GM19455 (cell line): ENCODE measurements around the gene SMAP2.
A peak's percentile ranks its signal among the peaks of the same experiment; 100 is the strongest.
"Not testable (repeated sequence)": the region's sequence is repeated elsewhere in the genome, so short reads cannot be mapped to it uniquely, and the experiment has no call there.

ENCODE experiments used
- ATAC-seq: cut with Tn5 transposase; IDR thresholded peaks from one replicate; pipeline ENCODE4 v1.9.1; 2021; ENCODE audit not compliant: unreplicated experiment

SMAP2 gene

DNA sequence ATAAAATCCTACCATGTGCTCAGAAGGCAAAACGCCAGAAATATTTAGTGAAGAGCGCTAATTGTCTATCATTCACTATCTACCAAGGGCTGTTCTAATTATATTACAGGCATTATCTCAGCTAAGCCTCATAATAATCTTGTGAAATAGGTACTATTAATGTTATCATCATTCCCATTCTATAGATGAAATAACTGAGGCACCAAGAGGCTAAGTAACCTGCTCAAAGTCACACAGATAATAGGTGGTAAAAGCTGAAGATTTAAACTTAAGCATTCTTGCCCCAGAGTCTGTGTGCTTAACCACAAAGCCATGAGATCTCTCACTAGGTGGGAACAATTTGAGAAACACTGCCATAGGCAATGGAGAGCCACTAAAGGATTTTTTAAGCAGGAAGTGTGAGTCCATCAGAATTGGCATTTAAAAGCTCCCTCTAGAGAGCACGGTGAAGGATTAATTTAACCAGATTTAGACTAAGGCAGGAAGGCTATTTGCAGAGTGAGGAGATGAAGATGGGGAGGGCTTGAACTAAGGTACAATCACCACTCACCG, 1.7 kb upstream of the SMAP2 start:
- no peak for ATAC-seq

- no peak for ATAC-seq
These were observed 737 bp upstream of the SMAP2 start for GRCh38 chr1:40372658-40373322.

GRCh38 chr1:40377512-40377911, 4.0 kb downstream of the SMAP2 start:
- no peak for ATAC-seq

DNA sequence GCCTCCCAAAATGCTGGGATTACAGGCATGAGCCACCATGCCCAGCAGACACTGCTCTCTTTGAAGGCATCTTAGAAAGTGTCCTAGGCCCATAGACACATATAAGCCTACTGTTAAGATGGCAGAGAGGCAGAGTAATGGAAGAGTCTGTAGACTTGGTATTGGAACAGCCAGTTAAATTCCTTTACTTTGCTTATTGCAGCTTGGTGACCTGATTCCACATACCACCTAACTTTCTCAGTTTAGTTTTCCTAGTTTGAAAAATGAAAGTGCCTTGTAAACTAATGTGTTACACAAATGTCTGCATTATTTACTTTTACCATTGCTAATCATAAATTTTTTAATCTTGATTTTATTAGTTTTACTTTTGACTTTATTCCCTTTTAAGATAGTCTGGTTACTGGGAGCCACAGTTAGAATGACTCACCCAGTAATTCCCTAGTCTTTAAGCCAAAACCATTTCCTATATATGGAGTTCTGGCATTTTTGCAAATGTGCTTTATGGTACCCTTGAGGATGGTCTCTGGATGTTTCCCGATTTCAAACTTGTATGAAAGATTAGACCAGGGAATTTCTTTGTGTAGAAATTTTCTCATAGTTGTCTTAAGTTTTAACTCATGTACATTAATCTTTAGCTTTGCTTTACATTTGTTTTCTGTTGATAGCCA, 6.4 kb downstream of the SMAP2 start:
- ATAC-seq: no peak

DNA sequence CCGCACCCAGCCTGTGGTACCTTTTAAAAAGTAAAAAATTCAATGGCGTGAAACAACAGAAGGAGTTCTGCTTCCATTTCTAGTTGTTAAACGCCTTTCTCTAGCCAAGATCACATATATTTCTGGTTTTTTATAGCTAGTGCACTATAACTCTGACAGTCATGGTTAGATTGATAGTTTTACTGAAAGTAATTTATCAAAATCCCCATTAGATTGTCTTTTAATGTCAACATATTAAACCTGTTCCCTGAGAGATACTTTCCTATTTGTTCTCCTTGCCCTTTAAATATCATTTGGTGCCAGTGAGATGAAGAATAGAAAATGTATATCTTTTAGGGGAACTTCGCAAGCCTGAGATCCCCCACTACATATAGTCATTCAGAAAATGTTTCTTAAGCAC, 7.3 kb downstream of the SMAP2 start:
- ATAC-seq: no peak

GRCh38 chr1:40381268-40382107, 8.0 kb downstream of the SMAP2 start:
- ATAC-seq: no peak

- no peak for ATAC-seq
These were observed 8.6 kb downstream of the SMAP2 start for GRCh38 chr1:40382108-40382460.

DNA sequence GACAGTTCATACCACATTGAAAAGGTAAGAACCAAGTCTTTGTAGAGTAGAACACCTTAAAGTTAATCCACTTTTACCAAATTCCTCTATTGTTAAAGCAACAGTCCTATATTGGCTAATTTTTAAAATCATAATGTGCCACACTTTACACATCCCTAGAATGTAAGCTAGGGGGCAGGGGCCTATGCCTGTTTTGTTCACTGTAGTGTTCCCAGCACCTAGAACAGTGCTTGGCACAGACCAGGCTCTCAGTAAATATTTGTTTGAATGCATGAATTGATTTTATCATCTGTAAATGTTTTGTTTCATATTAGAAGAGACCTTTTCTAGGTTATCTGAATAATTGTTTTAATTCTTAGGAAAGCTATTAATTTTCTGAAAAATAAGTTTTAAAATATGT, 9.1 kb downstream of the SMAP2 start:
- ATAC-seq: no peak

- ATAC-seq: no peak
These were observed 9.6 kb downstream of the SMAP2 start for GRCh38 chr1:40383095-40383487.

- no peak for ATAC-seq
These were observed 10.2 kb downstream of the SMAP2 start for GRCh38 chr1:40383488-40384412.

DNA sequence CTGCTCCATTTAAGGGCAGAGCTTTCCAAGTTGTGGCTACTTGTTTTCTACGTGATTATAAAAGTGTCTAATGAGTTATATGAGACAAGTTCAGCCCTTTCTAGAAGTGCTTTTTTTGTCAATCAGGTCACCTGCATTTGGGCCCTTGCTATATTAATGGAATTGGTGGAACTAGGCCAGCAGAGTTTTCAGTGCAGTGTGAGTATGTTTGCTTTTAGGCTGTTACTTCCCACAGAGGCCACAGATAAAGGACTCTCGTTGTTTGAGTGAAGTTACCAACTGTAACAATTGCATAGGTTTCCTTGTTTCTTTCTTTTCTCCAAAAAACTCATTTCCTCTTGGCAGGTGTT, 10.9 kb downstream of the SMAP2 start:
- ATAC-seq: no peak

DNA sequence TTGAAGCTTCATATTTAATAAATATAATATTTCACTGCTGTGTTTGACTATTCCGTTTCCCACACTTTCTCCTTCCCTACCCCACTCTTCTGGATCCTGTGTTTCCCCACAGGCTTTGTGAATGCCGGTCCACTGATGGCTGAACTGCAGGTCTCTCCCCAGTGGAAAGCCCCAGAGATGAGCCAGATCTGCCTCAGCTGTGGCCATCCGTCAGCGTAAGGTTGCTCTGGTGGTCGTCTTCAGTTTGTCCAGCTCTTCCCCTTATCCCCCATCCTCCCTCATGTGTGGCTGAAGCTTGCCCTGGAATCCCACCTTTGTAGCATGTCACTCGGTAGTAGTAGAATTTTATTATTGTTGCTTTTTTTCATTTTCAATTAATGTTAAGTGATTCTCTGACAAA, 11.4 kb downstream of the SMAP2 start:
- ATAC-seq: no peak

- ATAC-seq: peak; percentile 60
These were observed 12.2 kb downstream of the SMAP2 start for GRCh38 chr1:40385437-40386358.

DNA sequence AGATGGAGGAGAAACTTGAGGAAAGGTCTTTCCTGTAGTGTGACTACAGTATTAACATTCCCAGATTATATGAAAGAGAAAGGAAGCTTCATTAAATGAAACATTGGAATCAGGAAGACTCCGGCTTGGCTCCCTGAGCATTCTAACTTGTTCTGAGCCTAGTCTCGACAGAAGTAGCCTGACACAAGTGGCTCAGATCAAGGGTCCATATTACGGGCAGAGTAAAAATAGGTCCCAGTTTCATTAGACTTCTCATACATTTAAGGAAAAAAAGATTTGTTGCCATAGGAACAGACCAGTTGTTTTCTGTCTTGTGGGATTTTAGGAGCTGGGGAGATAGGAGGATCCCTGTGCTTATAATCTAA, 12.8 kb downstream of the SMAP2 start:
- no peak for ATAC-seq

DNA sequence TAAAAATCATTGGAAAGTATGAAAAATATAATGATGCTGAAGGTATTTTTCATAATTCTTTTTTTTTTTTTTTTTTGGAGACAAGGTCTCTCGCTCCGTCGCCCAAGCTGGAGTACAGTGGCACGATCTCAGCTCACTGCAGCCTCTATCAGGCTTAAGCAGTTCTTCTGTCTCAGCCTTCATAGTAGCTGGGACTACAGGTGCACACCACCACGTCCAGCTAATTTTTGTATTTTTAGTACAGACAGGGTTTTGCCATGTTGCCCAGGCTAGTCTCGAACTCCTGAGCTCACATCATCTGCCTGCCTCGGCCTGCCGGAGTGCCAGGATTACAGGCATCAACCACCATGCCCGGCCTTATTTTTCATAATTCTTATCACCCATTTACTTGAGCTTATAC, 13.3 kb downstream of the SMAP2 start:
- ATAC-seq: no peak

GRCh38 chr1:40387381-40388306, 14.1 kb downstream of the SMAP2 start:
- ATAC-seq: not testable (repeated sequence)

DNA sequence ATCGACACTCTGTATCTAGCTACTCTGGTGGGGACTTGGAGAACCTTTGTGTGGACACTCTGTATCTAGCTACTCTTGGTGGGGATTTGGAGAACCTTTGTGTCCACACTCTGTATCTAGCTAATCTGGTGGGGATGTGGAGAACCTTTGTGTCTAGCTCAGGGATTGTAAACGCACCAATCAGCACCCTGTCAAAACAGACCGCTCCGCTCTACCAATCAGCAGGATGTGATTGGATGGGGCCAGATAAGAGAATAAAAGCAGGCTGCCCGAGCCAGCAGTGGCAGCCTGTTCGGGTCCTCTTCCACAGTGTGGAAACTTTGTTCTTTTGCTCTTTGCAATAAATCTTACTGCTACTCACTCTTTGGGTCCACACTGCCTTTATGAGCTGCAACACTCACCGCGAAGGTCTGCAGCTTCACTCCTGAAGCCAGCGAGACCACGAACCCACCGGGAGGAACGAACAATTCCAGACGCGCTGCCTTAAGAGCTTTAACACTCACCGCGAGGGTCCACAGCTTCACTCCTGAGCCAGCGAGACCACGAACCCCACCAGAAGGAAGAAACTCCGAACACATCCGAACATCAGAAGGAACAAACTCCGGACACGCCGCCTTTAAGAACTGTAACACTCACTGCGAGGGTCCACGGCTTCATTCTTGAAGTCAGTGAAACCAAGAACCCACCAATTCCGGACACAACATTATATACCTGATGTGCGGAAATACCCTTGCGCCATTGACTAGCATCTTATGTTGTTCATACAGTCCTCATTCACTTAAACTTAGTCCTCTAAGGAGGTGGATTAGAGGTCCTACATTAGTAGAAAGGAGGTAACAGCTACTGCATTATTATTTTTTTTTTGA, 15.2 kb downstream of the SMAP2 start:
- ATAC-seq: not testable (repeated sequence)

DNA sequence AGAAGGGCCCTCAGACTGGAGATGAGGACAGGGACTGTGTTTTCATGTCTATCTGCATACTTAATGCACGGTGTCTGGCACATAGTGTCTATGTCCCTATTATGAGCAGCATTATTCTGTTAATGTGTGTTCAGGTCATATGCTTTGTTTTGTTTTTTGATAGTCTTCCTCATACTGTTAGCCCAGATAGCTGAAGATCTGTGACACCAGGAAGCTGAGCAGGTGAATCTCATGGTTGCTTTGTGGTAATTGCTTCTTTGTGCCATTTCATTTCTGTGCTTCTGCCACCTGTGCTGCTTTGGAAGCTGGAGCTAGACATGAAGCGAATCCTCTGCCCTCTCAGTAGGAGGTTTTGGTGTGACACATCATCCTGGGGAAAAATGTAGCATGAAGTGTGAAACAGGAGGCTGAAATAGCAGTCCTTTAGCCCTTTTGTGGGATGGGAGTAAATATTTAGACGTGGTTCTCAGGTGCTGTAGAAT, 15.8 kb downstream of the SMAP2 start:
- ATAC-seq: no peak
